Glutamatergic neuron (in vitro differentiated cells): ENCODE results near the gene GBX2. TPM values are rescaled to one million over a fixed set of nuclear protein-coding genes. Genes with fewer than 3 reads are reported as not detected.

ENCODE experiments used
- DNase-seq: peaks from one replicate; pipeline ENCODE4 v3.0.0; 2022
- H3K27ac Mint-ChIP-seq: one replicate; pipeline ENCODE4 v1.8.0; 2020; ENCODE audit warnings: mild to moderate bottlenecking, mixed read lengths, inconsistent platforms; ENCODE audit not compliant: unreplicated experiment
- H3K27me3 Mint-ChIP-seq: one replicate; pipeline ENCODE4 v1.8.0; 2020; ENCODE audit warnings: mild to moderate bottlenecking, moderate library complexity, mixed read lengths, inconsistent platforms; ENCODE audit not compliant: unreplicated experiment
- H3K36me3 Mint-ChIP-seq: one replicate; pipeline ENCODE4 v1.8.0; 2020; ENCODE audit warnings: mild to moderate bottlenecking, mixed read lengths, inconsistent platforms; ENCODE audit not compliant: unreplicated experiment
- H3K4me1 Mint-ChIP-seq: one replicate; pipeline ENCODE4 v1.8.0; 2020; ENCODE audit warnings: mild to moderate bottlenecking, low read depth, mixed read lengths, inconsistent platforms; ENCODE audit not compliant: unreplicated experiment
- H3K4me3 Mint-ChIP-seq: one replicate; pipeline ENCODE4 v1.8.0; 2020; ENCODE audit warnings: mild to moderate bottlenecking, mixed read lengths, inconsistent platforms; ENCODE audit not compliant: unreplicated experiment
- H3K9me3 Mint-ChIP-seq: one replicate; pipeline ENCODE4 v1.8.0; 2020; ENCODE audit warnings: mild to moderate bottlenecking, moderate library complexity, mixed read lengths, inconsistent platforms; ENCODE audit not compliant: unreplicated experiment
- CTCF ChIP-seq: fragments of 200-600 bp; sonication (generic); IDR thresholded peaks from one replicate; pipeline ENCODE4 v1.5.0; 2021; ENCODE audit not compliant: partially characterized antibody, unreplicated experiment
- total RNA-seq: library from RNA; stranded (reverse); fragmentation: NEBNext Ultra II Directional; extraction: Animal tissue kit (Norgen Biotek cat#: 25700); gene quantifications from one replicate; pipeline ENCODE4 v1.2.1, GENCODE V29; 2021; ENCODE audit not compliant: unreplicated experiment

GBX2 gene
- total RNA-seq, 1 donor from 2014 or later = 1.2 TPM

GRCh38 chr2:236121546-236121945, 46.6 kb downstream of the GBX2 start:
- Mint-ChIP-seq H3K27me3 (peaks cover under 1% of the 10 kb centered on the region), H3K36me3 (peaks cover 5% of the 10 kb centered on the region), H3K4me1 (peaks cover 9% of the 10 kb centered on the region), H3K4me3 (no peak overlapping the region), H3K27ac (no peak overlapping the region), H3K9me3 (peaks cover 7% of the 10 kb centered on the region)
- DNase-seq = no peak
- TF ChIP-seq CTCF = no peak

GRCh38 chr2:236120829-236121228, 47.4 kb downstream of the GBX2 start:
- no peaks in the 10 kb centered on the region for H3K27me3 Mint-ChIP-seq
- peaks cover 5% of the 10 kb centered on the region for H3K9me3 Mint-ChIP-seq
- DNase-seq = no peak
- H3K27ac Mint-ChIP-seq = no peak overlapping the region
- TF ChIP-seq CTCF = no peak
- peaks cover 5% of the 10 kb centered on the region for H3K36me3 Mint-ChIP-seq
- H3K4me1 Mint-ChIP-seq = peaks cover 7% of the 10 kb centered on the region
- H3K4me3 Mint-ChIP-seq = no peak overlapping the region

- Mint-ChIP-seq H3K4me3 (no peak overlapping the region), H3K4me1 (peaks cover 7% of the 10 kb centered on the region), H3K27ac (no peak overlapping the region), H3K9me3 (peaks cover 7% of the 10 kb centered on the region), H3K27me3 (no peaks in the 10 kb centered on the region), H3K36me3 (peaks cover 1% of the 10 kb centered on the region)
- no peak for TF ChIP-seq CTCF
- DNase-seq = no peak
These were observed 48.0 kb downstream of the GBX2 start for GRCh38 chr2:236120141-236120601.

GRCh38 chr2:236119476-236119875, 48.7 kb downstream of the GBX2 start:
- Mint-ChIP-seq H3K27me3 (no peaks in the 10 kb centered on the region), H3K36me3 (no peaks in the 10 kb centered on the region), H3K4me1 (peaks cover 10% of the 10 kb centered on the region), H3K9me3 (peaks cover 7% of the 10 kb centered on the region), H3K27ac (no peak overlapping the region), H3K4me3 (no peak overlapping the region)
- DNase-seq = no peak
- TF ChIP-seq CTCF = no peak

- H3K4me3 Mint-ChIP-seq = no peak overlapping the region
These were observed 49.2 kb downstream of the GBX2 start for GRCh38 chr2:236119003-236119402.

More at GRCh38 chr2:236119003-236119402, 49.2 kb downstream of the GBX2 start:
- no peak for DNase-seq
- Mint-ChIP-seq H3K4me1 (peaks cover 13% of the 10 kb centered on the region), H3K27me3 (no peaks in the 10 kb centered on the region), H3K27ac (no peak overlapping the region), H3K9me3 (peaks cover 5% of the 10 kb centered on the region), H3K36me3 (no peaks in the 10 kb centered on the region)
- TF ChIP-seq CTCF = no peak
